Right cardiac atrium (tissue), 5 donors: ENCODE results near the gene KCNIP4. TPM values are rescaled to one million over a fixed set of nuclear protein-coding genes. Genes with fewer than 3 reads are reported as not detected.

Source experiments
- ATAC-seq, 2 donors: fragments of 200-7000 bp; cut with Tn5 transposase; one replicate each; pipeline versions ENCODE4 v1.8.0 to v1.9.1; 2020; ENCODE audit warnings: moderate library complexity in 2 of 2, mild to moderate bottlenecking in 1 of 2
- DNase-seq, 3 donors: peaks; one replicate each; pipeline ENCODE4 v3.0.0-alpha.2; 2020
- H3K27ac ChIP-seq: one replicate; pipeline ENCODE4 v1.5.1; 2013; ENCODE audit warnings: mild to moderate bottlenecking, low read length, control low read depth, moderate library complexity
- H3K27me3 ChIP-seq: one replicate; pipeline ENCODE4 v1.6.1; 2013; ENCODE audit not compliant: control insufficient read depth, insufficient read depth
- H3K4me1 ChIP-seq: one replicate; pipeline ENCODE4 v1.6.1; 2013; ENCODE audit warnings: low read length; ENCODE audit not compliant: control insufficient read depth, insufficient read depth
- H3K4me3 ChIP-seq: one replicate; pipeline ENCODE4 v1.5.1; 2013; ENCODE audit warnings: low read length, control low read depth
- H3K9me3 ChIP-seq: one replicate; pipeline ENCODE4 v1.6.1; 2013; ENCODE audit warnings: low read length; ENCODE audit not compliant: control insufficient read depth
- WGBS: extraction: QIAGEN DNeasy Blood & Tissue Kit; methylation state at CpG from one replicate; pipeline ENCODE4 v1.1.7; 2013; 5-methylcytosine and 5-hydroxymethylcytosine counted together
- intact Hi-C, 4 donors: fragments of 100-400 bp; cut with DNase I; formaldehyde crosslinking; loops; one replicate each; pipeline versions ENCODE4 v1.11.0 to v1.14.0; 2022 to 2023
- polyA plus RNA-seq: library from polyadenylated mRNA; stranded (reverse); fragments of 200-250 nt; gene quantifications from one replicate; pipeline ENCODE4 v1.2.3, GENCODE V29; 2013
- total RNA-seq, 4 donors: library from RNA; stranded (reverse); fragmentation: NEBNext Ultra II Directional; extraction: Animal tissue kit (Norgen Biotek cat#: 25700); gene quantifications; one replicate each; pipeline ENCODE4 v1.2.1, GENCODE V29; 2021
- donor health status: healthy with polysubstance abuse.
- donor health status: DM: no; HTN: yes; CAD: no.
- donor health status: DM: no; HTN: no; CAD: no.
- donor health status: DM: no; HTN: yes; CAD: no; lungs with severe emphysema.
- donor health status: DM: yes; HTN: yes; CAD: no.

The KCNIP4 gene
- total and polyA plus RNA-seq, 5 donors = 0.05 to 0.86 (median 0.23) TPM; not detected in 2

GRCh38 chr4:20890761-20891160 is 1057.8 kb downstream of the KCNIP4 start:
- ATAC-seq (no peak), DNase-seq (no peak)
- no peak overlapping the region for H3K4me3 ChIP-seq
- no peaks in the 10 kb centered on the region for H3K9me3 ChIP-seq
- no peaks in the 10 kb centered on the region for H3K4me1 ChIP-seq
- intact Hi-C loops = no loop called here
- WGBS = 65% methylated on average over 3 of the region's 3 CpGs
- no peak overlapping the region for H3K27ac ChIP-seq
- no peaks in the 10 kb centered on the region for H3K27me3 ChIP-seq

DNA sequence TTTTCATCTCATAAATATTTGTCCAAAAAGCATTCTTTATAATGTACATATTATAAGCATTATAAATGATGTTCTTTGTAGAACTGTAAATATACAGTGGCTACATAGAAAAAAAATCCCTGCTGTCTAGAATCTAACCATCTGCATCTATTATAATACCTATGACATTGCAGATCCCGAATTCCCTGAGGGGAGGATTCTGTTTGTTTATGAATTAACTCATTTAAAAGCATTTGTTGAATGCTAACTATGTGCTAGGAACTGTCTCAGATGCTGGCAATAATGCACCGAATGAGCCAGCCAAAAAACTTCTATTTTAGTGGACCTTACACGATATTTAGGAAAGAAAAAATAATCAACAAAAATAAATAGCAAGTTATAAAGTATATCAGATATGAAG is 1058.7 kb downstream of the KCNIP4 start:
- H3K27me3 ChIP-seq = no peaks in the 10 kb centered on the region
- no peaks in the 10 kb centered on the region for H3K9me3 ChIP-seq
- H3K27ac ChIP-seq = no peak overlapping the region
- H3K4me1 ChIP-seq = no peaks in the 10 kb centered on the region
- intact Hi-C loops = no loop called here
- H3K4me3 ChIP-seq = no peak overlapping the region
- no peak for ATAC-seq
- no peak for DNase-seq
- 65% methylated on average over 3 of the region's 3 CpGs for WGBS

GRCh38 chr4:20883677-20884076 is 1064.9 kb downstream of the KCNIP4 start:
- DNase-seq = no peak

GRCh38 chr4:20883231-20883630 is 1065.3 kb downstream of the KCNIP4 start:
- Histone ChIP-seq H3K27ac (no peak overlapping the region), H3K4me1 (no peaks in the 10 kb centered on the region), H3K27me3 (no peaks in the 10 kb centered on the region), H3K9me3 (no peaks in the 10 kb centered on the region), H3K4me3 (no peak overlapping the region)
- intact Hi-C loops = no loop called here
- DNase-seq (no peak), ATAC-seq (no peak)
- WGBS = 63% methylated on average over 5 of the region's 5 CpGs

More at GRCh38 chr4:20883677-20884076, 1064.9 kb downstream of the KCNIP4 start:
- Histone ChIP-seq H3K27me3 (no peaks in the 10 kb centered on the region), H3K4me1 (no peaks in the 10 kb centered on the region), H3K9me3 (no peaks in the 10 kb centered on the region), H3K4me3 (no peak overlapping the region), H3K27ac (no peak overlapping the region)
- 71% methylated on average over 3 of the region's 3 CpGs for WGBS
- no peak for ATAC-seq
- intact Hi-C loops = no loop called here

DNA sequence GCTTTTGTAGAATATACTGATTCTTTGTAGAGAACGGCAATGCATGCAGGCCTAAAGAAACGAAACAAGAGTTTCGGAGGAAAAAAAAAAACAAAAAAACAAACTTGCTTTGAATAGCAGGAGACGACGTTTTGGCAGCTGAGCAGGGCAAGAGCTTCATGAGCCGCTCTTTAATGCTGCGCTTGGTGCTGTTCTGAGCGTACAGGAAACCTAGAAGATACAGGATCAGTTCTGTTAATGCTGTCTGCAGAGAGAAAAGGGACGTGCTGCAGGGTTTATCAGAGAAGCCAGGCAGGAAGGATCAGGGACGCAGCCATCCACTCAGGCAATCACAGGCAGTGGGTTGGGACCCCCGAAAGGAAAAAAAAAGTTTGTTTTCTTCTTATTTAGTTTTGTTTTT is 1066.1 kb downstream of the KCNIP4 start:
- Histone ChIP-seq H3K27me3 (no peaks in the 10 kb centered on the region), H3K27ac (no peak overlapping the region), H3K4me1 (no peaks in the 10 kb centered on the region), H3K9me3 (no peaks in the 10 kb centered on the region), H3K4me3 (no peak overlapping the region)
- no peak for ATAC-seq
- no peak for DNase-seq
- intact Hi-C loops = no loop called here
- 42% methylated on average over 11 of the region's 11 CpGs for WGBS

DNA sequence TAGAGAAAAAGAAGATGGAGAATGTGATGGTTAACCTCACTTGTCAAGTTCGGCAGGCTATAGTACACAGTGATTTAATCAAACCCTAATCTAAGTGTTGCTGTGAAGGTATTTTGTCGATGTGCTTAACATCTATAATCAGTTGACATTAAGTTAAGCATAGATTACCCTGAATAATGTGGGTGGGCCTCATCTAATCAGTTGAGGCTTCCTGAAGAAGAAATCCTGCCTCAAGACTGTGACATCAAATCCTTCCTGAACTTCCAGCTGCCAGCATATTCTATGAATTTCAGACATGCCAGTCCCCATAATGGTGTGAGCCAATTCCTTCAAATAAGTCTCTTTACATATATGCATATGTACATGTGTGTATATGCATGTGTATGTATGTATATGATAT is 1066.9 kb downstream of the KCNIP4 start:
- Histone ChIP-seq H3K9me3 (no peaks in the 10 kb centered on the region), H3K27me3 (no peaks in the 10 kb centered on the region), H3K4me3 (no peak overlapping the region), H3K4me1 (no peaks in the 10 kb centered on the region), H3K27ac (no peak overlapping the region)
- 68% methylated on average over 2 of the region's 2 CpGs for WGBS
- no peak for ATAC-seq
- no peak for DNase-seq
- intact Hi-C loops = no loop called here

DNA sequence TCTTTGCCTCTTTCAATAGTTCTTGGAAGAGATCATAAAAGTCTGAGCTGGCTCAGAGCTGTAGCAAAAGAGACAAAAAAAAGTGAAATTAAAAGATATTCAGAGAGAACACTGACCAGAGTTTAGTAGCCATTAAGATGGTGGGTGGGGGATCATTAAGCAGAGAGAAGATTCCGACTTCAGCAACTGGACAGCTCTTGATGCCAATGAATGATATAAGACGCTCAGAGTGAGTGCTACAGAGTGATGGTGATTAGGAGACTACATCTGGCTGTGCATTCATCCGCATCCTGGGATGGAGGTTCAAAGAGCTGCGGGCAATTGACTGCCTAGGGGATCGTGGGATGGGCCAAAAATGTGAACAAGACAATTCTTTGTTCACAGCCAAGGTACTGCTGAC is 1069.8 kb downstream of the KCNIP4 start:
- no peak for ATAC-seq

GRCh38 chr4:20870436-20870835 is 1078.1 kb downstream of the KCNIP4 start:
- no peak for ATAC-seq
- Histone ChIP-seq H3K9me3 (no peaks in the 10 kb centered on the region), H3K27ac (no peak overlapping the region), H3K27me3 (no peaks in the 10 kb centered on the region), H3K4me1 (no peaks in the 10 kb centered on the region), H3K4me3 (no peak overlapping the region)
- 61% methylated on average over 1 of the region's 1 CpG for WGBS
- DNase-seq = no peak
- intact Hi-C loops = no loop called here

More for the DNA sequence above, 1069.8 kb downstream of the KCNIP4 start:
- no peaks in the 10 kb centered on the region for H3K4me1 ChIP-seq
- intact Hi-C loops = no loop called here
- WGBS = 72% methylated on average over 5 of the region's 5 CpGs
- H3K4me3 ChIP-seq = no peak overlapping the region
- no peaks in the 10 kb centered on the region for H3K9me3 ChIP-seq
- H3K27ac ChIP-seq = no peak overlapping the region
- DNase-seq = no peak
- H3K27me3 ChIP-seq = no peaks in the 10 kb centered on the region

- ATAC-seq (no peak), DNase-seq (no peak)
- WGBS = 36% methylated on average over 1 of the region's 1 CpG
- Histone ChIP-seq H3K27me3 (no peaks in the 10 kb centered on the region), H3K4me3 (no peak overlapping the region), H3K9me3 (no peaks in the 10 kb centered on the region), H3K4me1 (no peaks in the 10 kb centered on the region), H3K27ac (no peak overlapping the region)
- intact Hi-C loops = no loop called here
Observed at GRCh38 chr4:20868108-20868507, 1080.5 kb downstream of the KCNIP4 start.

DNA sequence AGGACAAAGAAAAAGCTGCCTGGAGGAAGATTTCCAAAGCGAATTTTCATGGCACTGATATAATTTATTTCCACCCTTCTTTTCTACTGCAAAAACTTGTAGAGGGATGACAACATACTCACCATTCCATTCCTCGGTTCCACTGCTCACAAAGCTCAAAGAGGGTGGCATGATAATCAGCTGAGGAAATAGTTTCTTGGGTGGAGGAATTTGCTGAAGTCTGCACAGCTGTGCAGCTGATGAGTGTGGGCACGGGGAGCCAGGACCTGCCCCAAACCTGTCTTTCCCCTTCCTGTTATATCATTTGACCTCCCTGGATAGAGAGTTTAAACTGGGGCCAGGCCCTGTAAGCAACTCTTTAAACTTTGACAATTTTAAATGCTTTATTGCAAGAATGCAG is 1087.7 kb downstream of the KCNIP4 start:
- DNase-seq (no peak), ATAC-seq (no peak)
- 54% methylated on average over 3 of the region's 3 CpGs for WGBS
- intact Hi-C loops = no loop called here
- Histone ChIP-seq H3K4me3 (no peak overlapping the region), H3K9me3 (no peaks in the 10 kb centered on the region), H3K27ac (no peak overlapping the region), H3K27me3 (no peaks in the 10 kb centered on the region), H3K4me1 (no peaks in the 10 kb centered on the region)

GRCh38 chr4:20859097-20859781 is 1089.3 kb downstream of the KCNIP4 start:
- Histone ChIP-seq H3K4me1 (no peaks in the 10 kb centered on the region), H3K27ac (no peak overlapping the region), H3K9me3 (no peaks in the 10 kb centered on the region), H3K27me3 (no peaks in the 10 kb centered on the region), H3K4me3 (no peak overlapping the region)
- intact Hi-C loops = no loop called here
- DNase-seq (no peak), ATAC-seq (no peak)
- WGBS = 68% methylated on average over 8 of the region's 8 CpGs

DNA sequence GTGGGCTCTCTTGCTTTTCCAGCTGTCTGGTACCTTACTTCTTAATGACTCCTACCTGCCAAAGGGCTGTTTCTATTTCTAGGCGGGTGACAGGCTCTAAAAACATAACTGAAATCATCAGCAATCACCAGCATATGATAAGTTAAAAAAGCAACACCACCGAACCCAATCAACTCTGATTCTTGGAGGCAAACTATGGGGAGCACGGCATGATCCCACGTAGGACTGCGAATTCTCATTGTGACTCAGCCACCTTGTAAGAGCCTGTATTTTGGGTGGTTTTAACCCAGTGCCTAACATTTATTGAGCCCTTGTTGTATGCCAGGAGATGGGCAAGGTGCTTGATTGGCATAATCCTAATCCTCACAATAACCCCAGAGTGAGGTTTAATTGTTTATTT is 1091.5 kb downstream of the KCNIP4 start:
- intact Hi-C loops = no loop called here
- H3K27me3 ChIP-seq = no peaks in the 10 kb centered on the region
- no peaks in the 10 kb centered on the region for H3K9me3 ChIP-seq
- no peak overlapping the region for H3K4me3 ChIP-seq
- no peaks in the 10 kb centered on the region for H3K4me1 ChIP-seq
- WGBS = 82% methylated on average over 5 of the region's 5 CpGs
- ATAC-seq (no peak), DNase-seq (no peak)
- H3K27ac ChIP-seq = no peak overlapping the region
